WI38 (cell line): ENCODE results near the gene SIK2.
"Not testable (repeated sequence)": the region's sequence is repeated elsewhere in the genome, so short reads cannot be mapped to it uniquely, and the experiment has no call there.

ENCODE experiments used
- H3K4me3 ChIP-seq: 2 replicates; pipeline ENCODE4 v1.5.1; 2011; ENCODE audit warnings: low read depth, mild to moderate bottlenecking, control low read depth, low read length
- TF ChIP-seq, protein P1 (sequence below): IDR thresholded peaks from 2 replicates; pipeline ENCODE4 v1.5.1; 2012; ENCODE audit warnings: low read depth, mild to moderate bottlenecking, control low read depth, low read length

Gene SIK2

GRCh38 chr11:111641339-111642015, 39.2 kb downstream of the SIK2 start:
- TF ChIP-seq, protein P1, sequence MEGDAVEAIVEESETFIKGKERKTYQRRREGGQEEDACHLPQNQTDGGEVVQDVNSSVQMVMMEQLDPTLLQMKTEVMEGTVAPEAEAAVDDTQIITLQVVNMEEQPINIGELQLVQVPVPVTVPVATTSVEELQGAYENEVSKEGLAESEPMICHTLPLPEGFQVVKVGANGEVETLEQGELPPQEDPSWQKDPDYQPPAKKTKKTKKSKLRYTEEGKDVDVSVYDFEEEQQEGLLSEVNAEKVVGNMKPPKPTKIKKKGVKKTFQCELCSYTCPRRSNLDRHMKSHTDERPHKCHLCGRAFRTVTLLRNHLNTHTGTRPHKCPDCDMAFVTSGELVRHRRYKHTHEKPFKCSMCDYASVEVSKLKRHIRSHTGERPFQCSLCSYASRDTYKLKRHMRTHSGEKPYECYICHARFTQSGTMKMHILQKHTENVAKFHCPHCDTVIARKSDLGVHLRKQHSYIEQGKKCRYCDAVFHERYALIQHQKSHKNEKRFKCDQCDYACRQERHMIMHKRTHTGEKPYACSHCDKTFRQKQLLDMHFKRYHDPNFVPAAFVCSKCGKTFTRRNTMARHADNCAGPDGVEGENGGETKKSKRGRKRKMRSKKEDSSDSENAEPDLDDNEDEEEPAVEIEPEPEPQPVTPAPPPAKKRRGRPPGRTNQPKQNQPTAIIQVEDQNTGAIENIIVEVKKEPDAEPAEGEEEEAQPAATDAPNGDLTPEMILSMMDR: no peak
- H3K4me3 ChIP-seq: no peak overlapping the region

GRCh38 chr11:111642542-111642941, 40.3 kb downstream of the SIK2 start:
- TF ChIP-seq, protein P1: no peak
- no peak overlapping the region for H3K4me3 ChIP-seq

DNA sequence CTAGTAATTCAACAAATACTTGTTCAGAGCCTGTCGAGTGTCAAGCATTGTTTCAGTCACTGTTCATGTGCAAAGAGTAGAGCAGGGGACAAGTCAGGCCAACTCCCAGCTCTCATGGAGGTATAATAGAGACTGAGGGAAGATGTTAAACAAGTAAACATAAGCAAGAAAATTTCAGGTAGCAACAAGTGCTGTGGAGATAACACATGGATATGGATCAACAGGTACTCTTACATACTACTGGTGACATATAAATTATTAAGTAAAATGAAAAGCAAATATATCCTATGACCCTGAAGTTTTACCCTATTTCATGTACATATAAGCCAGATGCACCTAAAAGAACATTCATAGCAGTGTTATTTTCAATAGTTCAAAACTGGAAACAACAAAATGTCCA, 42.7 kb downstream of the SIK2 start:
- TF ChIP-seq, protein P1: no peak
- no peak overlapping the region for H3K4me3 ChIP-seq

DNA sequence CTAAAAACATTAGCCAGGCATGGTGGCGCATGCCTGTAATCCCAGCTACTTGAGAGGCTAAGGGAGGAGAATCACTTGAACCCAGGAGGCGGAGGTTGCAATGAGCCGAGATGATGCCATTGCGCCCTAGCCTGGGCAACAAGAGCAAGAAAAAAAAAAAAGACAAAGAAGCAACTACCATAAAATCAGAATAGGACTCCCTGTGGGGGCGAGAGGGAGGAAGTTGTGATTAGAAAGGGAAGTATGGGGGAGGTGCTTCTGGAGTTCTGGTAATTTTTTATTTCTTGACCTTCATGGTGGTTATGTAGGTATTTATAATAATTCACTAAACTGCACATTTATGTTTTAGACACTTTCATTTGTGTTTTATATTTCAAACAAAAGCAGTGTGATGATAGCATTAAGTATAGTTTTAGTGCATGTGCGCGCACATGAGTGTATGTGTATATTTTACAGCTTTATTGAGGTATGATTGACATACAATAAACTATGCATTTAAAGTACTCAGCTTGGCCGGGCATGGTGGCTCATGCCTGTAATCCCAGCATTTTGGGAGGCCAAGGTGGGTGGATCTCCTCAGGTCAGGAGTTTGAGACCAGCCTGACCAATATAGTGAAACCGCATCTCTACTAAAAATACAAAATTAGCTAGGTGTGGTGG, 43.5 kb downstream of the SIK2 start:
- TF ChIP-seq, protein P1: no peak
- H3K4me3 ChIP-seq: no peak overlapping the region

- H3K4me3 ChIP-seq: not testable (repeated sequence)
Measured at GRCh38 chr11:111651336-111651735, 49.1 kb downstream of the SIK2 start.

DNA sequence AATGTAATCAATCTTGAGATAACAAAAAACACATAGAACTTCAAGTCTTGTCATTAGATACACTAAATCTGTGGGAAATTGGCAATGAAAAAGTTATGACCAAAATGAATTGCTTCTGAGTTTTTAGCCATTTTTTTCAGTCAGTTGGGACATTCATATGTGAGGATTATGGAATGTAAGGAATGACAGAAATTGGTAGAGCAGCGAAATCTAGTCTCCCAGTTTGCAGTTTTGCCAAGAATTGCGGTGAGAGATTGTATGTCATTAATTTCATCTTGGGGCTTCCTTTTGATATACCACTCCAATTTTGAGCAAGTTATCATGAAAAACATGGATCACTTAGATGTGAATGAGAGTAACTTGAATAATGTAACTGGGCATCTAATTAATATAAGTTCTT, 49.9 kb downstream of the SIK2 start:
- TF ChIP-seq, protein P1: no peak
- no peak overlapping the region for H3K4me3 ChIP-seq

DNA sequence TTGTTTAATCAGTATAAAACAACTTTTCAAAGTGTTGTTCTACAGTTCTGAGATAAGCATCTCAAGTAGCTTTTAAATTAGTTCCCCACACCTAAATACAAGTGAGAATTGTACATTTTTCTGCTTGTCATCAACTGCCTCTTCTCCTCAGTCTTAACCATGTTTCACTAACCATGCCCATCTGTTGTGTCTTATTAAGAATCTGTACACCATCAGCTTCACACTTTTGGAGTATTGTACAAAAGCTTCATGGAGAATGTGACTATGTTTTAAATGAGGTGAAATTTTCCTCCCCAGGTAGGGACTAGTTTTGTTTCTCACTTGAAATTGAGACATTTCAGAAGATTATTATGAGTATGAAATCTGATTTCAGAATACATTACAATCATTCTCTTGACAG, 52.4 kb downstream of the SIK2 start:
- TF ChIP-seq, protein P1: no peak
- H3K4me3 ChIP-seq: no peak overlapping the region
